Mesothelial cell of epicardium (in vitro differentiated cells): ENCODE data around the gene PARP8. TPM values are rescaled to one million over a fixed set of nuclear protein-coding genes. Genes with fewer than 3 reads are reported as not detected.

Experiments
- DNase-seq, 2 experiments: peaks; one replicate each; pipeline ENCODE4 v3.0.0; 2021; ENCODE audit warnings: low spot score in 2 of 2; ENCODE audit not compliant: unreplicated experiment in 2 of 2
- H3K27ac Mint-ChIP-seq: 2 replicates; pipeline ENCODE4 v1.8.0; 2021; ENCODE audit warnings: mixed read lengths
- H3K27me3 Mint-ChIP-seq: 2 replicates; pipeline ENCODE4 v1.8.0; 2021; ENCODE audit warnings: low read depth, mixed read lengths
- H3K36me3 Mint-ChIP-seq: 2 replicates; pipeline ENCODE4 v1.8.0; 2021; ENCODE audit warnings: mixed read lengths
- H3K4me1 Mint-ChIP-seq: 2 replicates; pipeline ENCODE4 v1.8.0; 2021; ENCODE audit warnings: mixed read lengths
- H3K4me3 Mint-ChIP-seq: 2 replicates; pipeline ENCODE4 v1.8.0; 2021; ENCODE audit warnings: mild to moderate bottlenecking, moderate library complexity, mixed read lengths
- H3K9me3 Mint-ChIP-seq: 2 replicates; pipeline ENCODE4 v1.8.0; 2021; ENCODE audit warnings: mixed read lengths
- CTCF ChIP-seq: fragments of 200-600 bp; sonication (generic); IDR thresholded peaks from one replicate; pipeline ENCODE4 v1.5.0; 2021; ENCODE audit warnings: antibody characterized with exemption; ENCODE audit not compliant: unreplicated experiment
- total RNA-seq: library from RNA; stranded (reverse); gene quantifications from 3 replicates; pipeline ENCODE4 v1.2.1, GENCODE V29; 2021

PARP8 gene
- total RNA-seq, 1 donor from 2014 or later = 27.5 TPM

GRCh38 chr5:50653946-50654345, 12.5 kb upstream of the PARP8 start:
- no peak for TF ChIP-seq CTCF
- Mint-ChIP-seq H3K27me3 (no peaks in the 10 kb centered on the region), H3K36me3 (no peaks in the 10 kb centered on the region), H3K4me1 (no peaks in the 10 kb centered on the region), H3K9me3 (no peaks in the 10 kb centered on the region), H3K27ac (no peak overlapping the region), H3K4me3 (no peak overlapping the region)
- DNase-seq = no peak

- no peak for DNase-seq
- no peak overlapping the region for H3K4me3 Mint-ChIP-seq
- no peak for TF ChIP-seq CTCF
- H3K27me3 Mint-ChIP-seq = no peaks in the 10 kb centered on the region
- no peaks in the 10 kb centered on the region for H3K4me1 Mint-ChIP-seq
- no peak overlapping the region for H3K27ac Mint-ChIP-seq
- H3K36me3 Mint-ChIP-seq = peaks cover under 1% of the 10 kb centered on the region
- H3K9me3 Mint-ChIP-seq = peaks cover 1% of the 10 kb centered on the region
These were observed 11.2 kb upstream of the PARP8 start for GRCh38 chr5:50655067-50655809.

GRCh38 chr5:50655810-50656205, 10.6 kb upstream of the PARP8 start:
- DNase-seq = no peak
- Mint-ChIP-seq H3K4me3 (no peak overlapping the region), H3K27me3 (no peaks in the 10 kb centered on the region), H3K27ac (no peak overlapping the region), H3K4me1 (no peaks in the 10 kb centered on the region), H3K9me3 (peaks cover 3% of the 10 kb centered on the region), H3K36me3 (peaks cover 2% of the 10 kb centered on the region)
- no peak for TF ChIP-seq CTCF

GRCh38 chr5:50657044-50657443, 9.4 kb upstream of the PARP8 start:
- TF ChIP-seq CTCF = no peak
- DNase-seq = no peak
- no peak overlapping the region for H3K27ac Mint-ChIP-seq
- no peak overlapping the region for H3K4me3 Mint-ChIP-seq
- peaks cover 2% of the 10 kb centered on the region for H3K36me3 Mint-ChIP-seq
- H3K4me1 Mint-ChIP-seq = no peaks in the 10 kb centered on the region
- H3K9me3 Mint-ChIP-seq = peaks cover 3% of the 10 kb centered on the region
- H3K27me3 Mint-ChIP-seq = no peaks in the 10 kb centered on the region

- DNase-seq = no peak
- Mint-ChIP-seq H3K4me3 (no peak overlapping the region), H3K27me3 (no peaks in the 10 kb centered on the region), H3K36me3 (peaks cover 2% of the 10 kb centered on the region), H3K9me3 (peaks cover 3% of the 10 kb centered on the region), H3K4me1 (no peaks in the 10 kb centered on the region), H3K27ac (no peak overlapping the region)
- TF ChIP-seq CTCF = no peak
These were observed 8.2 kb upstream of the PARP8 start for GRCh38 chr5:50658246-50658645.
